Fibroblast of skin of left quadriceps (primary cell): ENCODE results near the gene NFAM1.

Experiments used
- DNase-seq, 2 experiments: peaks; one replicate each; pipeline ENCODE4 v3.0.0-alpha.2; 2013; ENCODE audit warnings: low read depth in 2 of 2

NFAM1 gene

GRCh38 chr22:42358643-42359558 lies 73.3 kb downstream of the NFAM1 start:
- DNase-seq, result no peak

GRCh38 chr22:42357634-42358296 lies 74.4 kb downstream of the NFAM1 start:
- DNase-seq, result no peak

- DNase-seq, result no peak
Measured at GRCh38 chr22:42357221-42357620, 75.0 kb downstream of the NFAM1 start.

- DNase-seq, result no peak
Measured at GRCh38 chr22:42356533-42356932, 75.7 kb downstream of the NFAM1 start.

- DNase-seq, result peak; percentile 61 to 67
Measured at GRCh38 chr22:42353883-42354727, 78.1 kb downstream of the NFAM1 start.

GRCh38 chr22:42350373-42350772 lies 81.8 kb downstream of the NFAM1 start:
- DNase-seq, result no peak

- no peak for DNase-seq
Measured at GRCh38 chr22:42347281-42347824, 84.8 kb downstream of the NFAM1 start.

GRCh38 chr22:42346722-42347121 lies 85.5 kb downstream of the NFAM1 start:
- DNase-seq, result no peak

- DNase-seq, result no peak
Measured at GRCh38 chr22:42345458-42345857, 86.7 kb downstream of the NFAM1 start.

- no peak for DNase-seq
Measured at GRCh38 chr22:42344361-42344905, 87.8 kb downstream of the NFAM1 start.

GRCh38 chr22:42343531-42344081 lies 88.6 kb downstream of the NFAM1 start:
- no peak for DNase-seq

- no peak for DNase-seq
Measured at GRCh38 chr22:42343121-42343454, 89.1 kb downstream of the NFAM1 start.

GRCh38 chr22:42342426-42343120 lies 89.6 kb downstream of the NFAM1 start:
- DNase-seq, result no peak

GRCh38 chr22:42341779-42342178 lies 90.4 kb downstream of the NFAM1 start:
- no peak for DNase-seq

- DNase-seq, result no peak
Measured at GRCh38 chr22:42340829-42341383, 91.3 kb downstream of the NFAM1 start.

- no peak for DNase-seq
Measured at GRCh38 chr22:42340150-42340549, 92.1 kb downstream of the NFAM1 start.

- no peak for DNase-seq
Measured at GRCh38 chr22:42338479-42338878, 93.7 kb downstream of the NFAM1 start.

GRCh38 chr22:42337356-42337755 lies 94.8 kb downstream of the NFAM1 start:
- no peak for DNase-seq

- no peak for DNase-seq
Measured at GRCh38 chr22:42336527-42337227, 95.5 kb downstream of the NFAM1 start.
